HG02970 (cell line): ENCODE data around the gene KRT25.
"Not testable (repeated sequence)": the region's sequence is repeated elsewhere in the genome, so short reads cannot be mapped to it uniquely, and the experiment has no call there.

Experiments used
- ATAC-seq: cut with Tn5 transposase; IDR thresholded peaks from one replicate; pipeline ENCODE4 v1.9.1; 2021; ENCODE audit warnings: mild to moderate bottlenecking, moderate library complexity, moderate number of reproducible peaks; ENCODE audit not compliant: unreplicated experiment, low FRiP score

KRT25 gene

GRCh38 chr17:40760105-40761016 lies 5.2 kb upstream of the KRT25 start:
- ATAC-seq, result no peak

GRCh38 chr17:40753804-40754203 lies 1.3 kb downstream of the KRT25 start:
- no peak for ATAC-seq

GRCh38 chr17:40751065-40751464 lies 4.1 kb downstream of the KRT25 start:
- ATAC-seq, result no peak

GRCh38 chr17:40750391-40750790 lies 4.7 kb downstream of the KRT25 start:
- no peak for ATAC-seq

DNA sequence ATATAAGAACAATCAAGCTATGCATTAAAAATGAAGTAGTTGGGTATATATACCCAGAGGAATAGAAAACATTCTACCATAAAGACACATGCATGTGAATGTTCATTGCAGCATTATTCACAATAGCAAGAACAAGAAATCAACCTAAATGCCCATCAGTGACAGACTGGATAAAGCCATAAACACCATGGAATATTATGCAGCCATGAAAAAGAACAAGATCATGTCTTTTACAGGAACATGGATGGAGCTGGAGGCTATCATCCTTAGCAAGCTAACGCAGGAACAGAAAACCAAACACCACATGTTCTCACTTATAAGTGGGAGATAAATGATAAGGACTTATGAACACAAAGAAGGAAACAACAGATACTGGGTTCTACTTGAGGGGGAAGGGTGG lies 6.5 kb downstream of the KRT25 start:
- not testable (repeated sequence) for ATAC-seq

GRCh38 chr17:40738553-40738952 lies 16.6 kb downstream of the KRT25 start:
- no peak for ATAC-seq

DNA sequence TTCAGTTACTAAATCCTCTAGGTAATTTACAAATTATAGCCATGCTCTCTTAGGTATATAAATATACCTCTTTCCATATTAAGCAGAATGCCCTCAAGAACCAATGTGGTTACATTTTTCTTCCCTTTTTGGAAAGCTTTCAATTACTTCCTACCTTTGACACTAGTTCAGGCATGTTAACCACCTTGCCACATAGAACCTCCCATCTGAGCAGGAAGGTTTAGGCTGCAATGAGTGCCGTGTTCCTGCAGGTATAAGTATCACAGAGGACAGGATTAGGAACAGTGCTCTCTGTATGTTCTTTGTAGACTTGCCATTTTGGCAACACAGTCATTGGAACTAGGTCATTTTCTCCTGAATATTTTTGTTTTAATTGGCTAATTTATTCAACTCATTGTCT lies 20.1 kb downstream of the KRT25 start:
- no peak for ATAC-seq

- no peak for ATAC-seq
These were observed 21.1 kb downstream of the KRT25 start for GRCh38 chr17:40734018-40734417.

GRCh38 chr17:40730970-40731369 lies 24.2 kb downstream of the KRT25 start:
- no peak for ATAC-seq

GRCh38 chr17:40727447-40728231 lies 27.5 kb downstream of the KRT25 start:
- no peak for ATAC-seq

DNA sequence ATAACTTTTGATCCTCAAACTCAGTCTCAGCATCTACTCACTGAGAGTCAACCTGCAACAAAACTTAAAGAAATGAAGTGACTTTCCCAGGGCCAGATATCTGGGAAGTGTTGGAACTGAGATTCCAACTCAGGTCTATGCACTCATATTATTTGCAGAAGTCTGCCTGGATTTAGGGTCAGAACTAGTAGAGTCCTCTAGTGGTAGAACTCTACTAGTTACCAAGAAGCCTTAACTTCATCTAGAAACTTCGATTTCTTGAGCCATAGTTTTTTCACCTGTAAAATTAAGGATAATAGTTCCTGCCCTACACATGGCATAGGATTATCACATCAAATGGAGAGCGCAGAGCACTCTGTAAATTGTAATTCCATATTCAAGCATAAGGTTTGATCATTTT lies 28.2 kb downstream of the KRT25 start:
- no peak for ATAC-seq

GRCh38 chr17:40724656-40725055 lies 30.5 kb downstream of the KRT25 start:
- no peak for ATAC-seq

GRCh38 chr17:40722241-40722640 lies 32.9 kb downstream of the KRT25 start:
- ATAC-seq, result no peak

DNA sequence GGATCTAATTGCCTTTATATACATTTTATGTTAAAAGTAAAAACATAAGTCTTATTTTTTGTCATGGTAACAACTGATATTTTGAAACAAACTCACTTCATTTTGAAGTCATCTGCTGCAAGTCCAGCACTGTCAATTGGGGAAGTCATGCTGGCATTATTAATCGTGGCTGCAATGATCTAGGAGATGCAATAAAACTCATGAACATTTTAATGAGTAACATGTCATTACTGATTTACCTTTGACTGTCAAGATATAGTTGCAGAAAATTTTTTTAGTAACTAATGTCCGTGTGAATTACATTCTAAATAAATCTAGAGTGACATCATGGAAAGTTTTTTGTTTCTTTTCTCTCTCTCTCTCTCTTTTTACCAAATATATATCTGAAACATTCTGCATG lies 34.2 kb downstream of the KRT25 start:
- no peak for ATAC-seq

GRCh38 chr17:40718930-40719329 lies 36.2 kb downstream of the KRT25 start:
- ATAC-seq, result no peak

DNA sequence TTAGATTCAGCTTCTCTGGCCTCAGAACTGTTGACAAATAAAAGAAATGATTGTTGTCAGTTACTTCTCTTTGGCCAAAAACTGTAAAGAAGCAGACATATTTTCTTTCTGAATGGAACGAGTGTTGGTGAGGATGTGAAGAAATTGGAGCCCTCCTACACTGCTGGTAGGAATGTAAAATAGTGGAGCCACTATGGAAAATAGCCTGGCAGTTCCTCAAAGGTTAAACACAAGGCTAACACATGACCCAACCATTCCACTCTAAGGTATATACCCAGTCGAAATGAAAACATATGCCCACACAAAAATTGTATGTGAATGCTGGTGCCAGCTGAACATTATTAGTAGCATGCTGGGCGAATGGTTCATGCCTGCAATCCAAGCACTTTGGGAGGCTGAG lies 37.4 kb downstream of the KRT25 start:
- ATAC-seq, result no peak

- ATAC-seq, result no peak
These were observed 40.7 kb downstream of the KRT25 start for GRCh38 chr17:40714473-40714872.

DNA sequence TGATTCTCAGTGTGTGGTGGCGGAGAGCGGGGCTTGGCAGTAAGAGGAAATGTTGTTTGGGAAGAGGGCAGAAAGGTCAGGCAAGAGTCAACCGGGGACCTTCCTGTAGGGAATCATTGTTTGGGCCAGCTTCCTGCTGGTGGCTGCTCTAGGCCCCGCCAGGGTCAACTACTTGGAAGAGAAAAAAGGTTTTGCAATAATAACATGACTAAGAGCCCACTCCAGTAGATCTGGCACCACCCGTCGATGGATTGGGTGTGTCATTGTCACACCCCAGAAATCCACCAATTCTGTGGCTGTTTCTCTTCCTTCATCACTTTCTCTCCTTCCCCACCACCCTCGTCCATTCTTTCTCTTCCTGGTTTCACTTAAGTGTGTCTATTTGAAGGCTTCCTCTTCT lies 47.4 kb downstream of the KRT25 start:
- no peak for ATAC-seq

GRCh38 chr17:40705584-40705983 lies 49.5 kb downstream of the KRT25 start:
- ATAC-seq, result no peak

DNA sequence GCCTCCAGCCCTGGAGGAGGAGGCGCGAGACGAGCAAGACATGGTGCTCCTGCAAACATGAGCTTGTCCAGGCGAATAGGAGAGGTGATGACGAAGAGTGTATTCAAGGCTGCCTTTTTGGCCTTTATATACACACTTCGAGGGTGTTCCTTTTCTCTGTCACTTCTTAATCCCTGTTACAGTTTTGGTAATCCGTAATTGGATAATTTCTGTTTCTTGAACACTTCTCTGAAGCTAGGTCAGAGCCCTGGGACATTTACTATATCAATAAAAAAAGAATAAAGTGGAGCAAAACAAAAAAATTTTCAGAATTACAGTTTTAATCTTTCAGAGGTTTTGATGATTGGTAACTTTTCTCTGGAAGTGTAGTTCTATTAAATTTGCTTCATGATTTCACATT lies 51.5 kb downstream of the KRT25 start, which contains the start of gene KRT24:
KRT24 (minus strand) TSS at position 101 of the 400 bp plus-strand sequence; CDS start at position 42, 59 bp downstream.
- no peak for ATAC-seq

- no peak for ATAC-seq
These were observed 52.9 kb downstream of the KRT25 start for GRCh38 chr17:40702271-40702670.
